NCI-H526 treated with DMSO at 0.1 percent for 48 hours (cell line): Measurements from ENCODE around the gene SLC38A10.
"Not testable (repeated sequence)": the region's sequence is repeated elsewhere in the genome, so short reads cannot be mapped to it uniquely, and the experiment has no call there.

ENCODE experiments used
- DNase-seq: peaks from one replicate; lab custom pipeline; 2025; lab: John Stamatoyannopoulos, UW

Gene SLC38A10

DNA sequence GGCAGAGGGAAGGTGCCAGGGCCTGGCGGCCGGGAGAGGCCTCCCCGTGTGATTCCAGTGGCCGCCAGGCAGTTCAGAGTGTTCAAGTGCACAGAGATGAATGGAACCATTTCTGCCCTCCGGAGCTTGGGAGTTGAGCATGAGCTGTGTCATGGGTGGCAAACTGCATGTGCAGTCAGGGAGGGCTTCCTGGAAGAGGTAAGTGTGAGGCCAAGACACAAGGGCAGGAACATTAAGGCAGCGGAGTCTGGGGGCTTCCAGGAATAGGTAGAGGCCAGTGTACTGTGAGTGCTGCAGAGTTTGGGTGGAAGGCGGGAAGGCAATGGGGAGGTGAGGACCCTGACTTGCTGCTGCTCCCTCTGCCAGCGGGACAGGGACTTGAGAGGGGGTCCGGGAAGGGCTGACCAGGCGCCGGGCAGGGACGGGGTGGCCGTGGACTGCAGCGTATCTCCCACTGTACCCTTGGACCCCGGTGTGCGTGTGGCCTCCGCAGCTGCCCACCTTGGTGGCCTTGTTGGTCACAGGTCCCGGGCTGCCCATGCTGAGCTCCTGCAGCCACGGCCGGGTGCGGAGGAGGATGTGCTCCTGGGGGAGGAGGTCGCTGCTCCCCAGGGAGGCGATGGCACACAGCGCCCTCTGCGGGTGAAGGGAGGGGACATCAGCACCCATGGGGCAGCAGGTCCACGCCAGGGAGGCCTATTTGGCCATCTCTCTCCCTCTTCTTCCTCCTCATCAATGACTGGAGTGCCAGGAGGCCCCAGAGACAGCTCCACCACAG is 64.9 kb downstream of the SLC38A10 start:
- DNase-seq = no peak

- DNase-seq = no peak
Measured at GRCh38 chr17:81229666-81229920, 65.5 kb downstream of the SLC38A10 start.

GRCh38 chr17:81228834-81229665 is 66.1 kb downstream of the SLC38A10 start:
- DNase-seq = no peak

GRCh38 chr17:81228420-81228819 is 66.7 kb downstream of the SLC38A10 start:
- no peak for DNase-seq

DNA sequence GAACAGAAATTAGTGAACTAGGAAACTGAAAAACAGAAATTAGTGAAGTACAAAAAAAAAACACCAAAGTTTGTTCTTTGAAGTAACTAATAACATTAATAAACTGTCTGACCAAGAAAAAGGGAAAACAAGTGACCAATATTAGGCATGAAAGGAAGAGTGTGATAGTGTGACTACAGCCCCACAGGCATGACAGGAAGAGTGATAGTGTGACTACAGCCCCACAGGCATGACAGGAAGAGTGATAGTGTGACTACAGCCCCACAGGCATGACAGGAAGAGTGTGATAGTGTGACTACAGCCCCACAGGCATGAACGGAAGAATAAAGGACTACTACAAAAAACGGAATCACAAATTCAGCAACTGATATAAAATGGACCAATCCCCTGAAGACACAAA is 67.5 kb downstream of the SLC38A10 start:
- not testable (repeated sequence) for DNase-seq

- no peak for DNase-seq
Measured at GRCh38 chr17:81223762-81224130, 71.4 kb downstream of the SLC38A10 start.

- DNase-seq = peak; percentile 94
Measured at GRCh38 chr17:81222906-81223761, 72.0 kb downstream of the SLC38A10 start, which contains the start of gene CEP131. CEP131 (minus strand) TSS chr17:81222965; CDS start chr17:81220056, 2,909 bp downstream.

GRCh38 chr17:81222620-81222905 is 72.5 kb downstream of the SLC38A10 start:
- no peak for DNase-seq

DNA sequence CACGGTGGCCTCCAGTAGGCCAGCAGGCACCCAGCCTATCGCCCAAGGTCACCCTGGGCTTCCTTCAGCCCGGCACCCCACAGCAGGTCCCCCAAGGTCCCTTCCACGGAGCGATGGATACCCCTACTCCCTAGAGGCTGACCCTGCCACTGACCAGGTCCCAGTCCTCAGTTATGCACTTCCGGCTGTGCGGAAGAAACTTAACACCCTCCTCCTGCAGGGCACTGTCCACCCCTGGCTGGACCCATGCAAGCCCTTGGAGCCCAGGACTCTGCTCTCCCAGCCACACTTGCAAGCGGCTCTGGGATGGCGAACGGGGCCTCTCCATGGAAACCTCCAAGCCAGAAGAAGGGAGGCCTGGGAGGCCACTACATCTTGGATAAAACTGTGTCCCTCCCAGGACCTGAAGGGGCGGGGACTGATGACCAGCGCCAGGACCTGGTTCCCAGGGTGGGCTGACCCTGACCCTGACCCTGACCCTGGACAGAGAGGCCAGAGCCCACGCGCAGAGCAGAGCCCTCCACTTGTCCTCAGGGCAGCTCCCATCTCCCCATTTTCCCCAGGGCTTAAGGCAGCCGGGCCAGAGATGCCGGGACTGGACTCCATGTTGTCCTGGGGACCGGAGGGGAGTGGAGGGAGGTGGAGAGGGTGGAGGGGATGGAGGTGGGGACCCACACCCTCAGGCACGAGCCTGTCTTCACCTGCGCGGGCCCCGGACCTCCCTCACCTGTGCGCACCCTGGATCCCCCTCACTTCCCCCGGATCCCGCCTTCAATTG is 73.1 kb downstream of the SLC38A10 start:
- no peak for DNase-seq

DNA sequence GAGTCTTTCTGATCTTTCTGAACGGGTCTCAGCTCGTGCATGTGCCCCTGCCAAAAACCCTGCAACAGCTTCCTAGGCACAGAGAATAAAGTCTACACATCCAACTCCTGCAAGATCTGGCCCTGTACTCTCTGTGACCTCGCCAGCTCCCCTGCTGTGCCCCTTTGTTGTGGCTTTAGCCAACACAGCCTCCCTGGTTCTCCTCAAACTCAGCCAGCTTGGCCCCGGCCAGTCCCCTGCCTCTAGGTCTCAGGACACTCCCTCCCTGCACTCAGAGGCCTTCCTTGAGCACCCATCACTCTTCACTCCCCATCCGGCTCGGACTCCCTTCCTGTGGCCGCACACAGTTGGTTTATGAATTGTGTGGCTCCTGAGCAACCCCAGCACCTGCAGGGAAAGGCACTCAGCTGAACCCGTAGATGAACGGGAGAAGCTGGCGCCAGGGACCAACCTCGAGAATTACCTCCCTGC is 73.7 kb downstream of the SLC38A10 start:
- no peak for DNase-seq

- no peak for DNase-seq
Measured at GRCh38 chr17:81219476-81220180, 75.5 kb downstream of the SLC38A10 start.

DNA sequence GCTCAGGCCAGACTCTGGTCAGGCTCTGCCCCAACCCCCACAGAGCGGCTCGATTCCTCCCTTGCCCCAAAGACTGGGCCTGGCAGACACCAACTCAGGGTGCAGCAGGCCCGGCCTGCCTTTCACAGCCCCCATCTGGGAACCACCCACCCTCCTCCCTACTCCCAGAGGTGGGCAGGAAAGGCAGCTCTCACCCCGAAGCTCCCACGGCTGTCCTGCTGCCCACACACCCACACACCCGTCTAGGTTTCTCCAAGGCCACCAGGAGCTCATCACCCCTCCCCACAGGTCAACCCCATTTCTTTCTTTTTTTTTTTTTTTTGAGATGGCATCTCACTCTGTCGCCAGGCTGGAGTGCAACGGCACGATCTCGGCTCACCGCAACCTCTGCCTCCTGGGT is 76.1 kb downstream of the SLC38A10 start:
- no peak for DNase-seq

DNA sequence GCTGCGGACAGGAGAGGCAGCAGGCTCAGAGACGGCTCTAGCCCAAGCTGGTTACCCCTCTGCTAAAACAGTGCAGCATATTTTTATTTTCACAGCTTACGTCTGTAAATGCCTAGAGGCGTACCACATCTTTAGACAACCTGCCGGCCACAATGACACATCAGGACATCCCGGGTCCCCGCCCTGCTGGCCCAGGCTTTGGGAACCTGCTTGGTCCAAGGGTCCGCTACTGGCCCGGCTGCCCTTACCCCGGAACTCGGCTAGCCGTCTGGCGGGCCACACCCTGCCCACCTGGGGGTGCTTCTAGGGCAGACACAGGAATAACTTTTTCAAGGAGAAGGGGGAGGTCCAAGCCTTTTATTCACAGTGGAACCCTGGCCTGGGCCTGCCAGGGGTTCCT is 76.6 kb downstream of the SLC38A10 start:
- DNase-seq = no peak

GRCh38 chr17:81217491-81217890 is 77.6 kb downstream of the SLC38A10 start:
- no peak for DNase-seq

DNA sequence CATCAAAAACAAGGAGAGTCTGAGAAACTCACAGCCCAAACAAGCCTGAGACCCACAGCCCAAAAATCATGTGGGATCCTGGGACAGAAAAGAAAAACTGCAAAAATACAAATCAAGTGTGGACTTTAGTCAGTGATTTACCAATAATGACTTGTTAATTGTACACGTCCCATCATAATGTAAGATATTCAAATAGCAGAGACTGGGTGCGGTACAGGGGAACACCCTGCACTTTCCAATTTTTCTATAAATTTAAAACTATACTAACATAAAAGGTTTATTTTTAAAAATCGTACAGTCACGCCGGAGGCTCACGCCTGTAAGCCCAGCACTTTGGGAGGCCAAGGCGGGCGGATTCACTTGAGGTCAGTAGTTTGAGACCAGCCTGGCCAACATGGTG is 81.1 kb downstream of the SLC38A10 start:
- DNase-seq = no peak

- no peak for DNase-seq
Measured at GRCh38 chr17:81212365-81212764, 82.7 kb downstream of the SLC38A10 start.

- DNase-seq = no peak
Measured at GRCh38 chr17:81210868-81211267, 84.2 kb downstream of the SLC38A10 start.

GRCh38 chr17:81210466-81210865 is 84.6 kb downstream of the SLC38A10 start:
- DNase-seq = no peak

DNA sequence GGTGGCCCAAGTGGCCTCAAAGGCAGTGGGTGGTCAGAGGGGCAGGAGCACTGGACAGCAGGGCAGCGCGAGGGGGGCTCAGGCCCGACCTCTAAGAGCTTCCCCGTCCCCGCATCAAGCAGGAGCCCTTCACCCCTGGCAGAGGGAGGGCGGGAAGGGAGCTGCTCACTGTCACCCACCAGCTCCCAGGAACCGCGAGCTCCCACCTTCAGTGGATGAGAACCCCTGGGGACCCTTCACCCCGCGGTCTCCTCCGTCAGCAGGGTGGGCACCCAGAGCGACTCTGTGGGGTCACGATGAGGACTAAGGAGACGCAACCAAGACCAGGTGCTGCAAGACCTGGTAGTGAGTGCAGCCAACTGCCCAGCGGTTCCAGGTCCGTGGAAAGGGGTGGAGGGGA is 86.0 kb downstream of the SLC38A10 start:
- no peak for DNase-seq

DNA sequence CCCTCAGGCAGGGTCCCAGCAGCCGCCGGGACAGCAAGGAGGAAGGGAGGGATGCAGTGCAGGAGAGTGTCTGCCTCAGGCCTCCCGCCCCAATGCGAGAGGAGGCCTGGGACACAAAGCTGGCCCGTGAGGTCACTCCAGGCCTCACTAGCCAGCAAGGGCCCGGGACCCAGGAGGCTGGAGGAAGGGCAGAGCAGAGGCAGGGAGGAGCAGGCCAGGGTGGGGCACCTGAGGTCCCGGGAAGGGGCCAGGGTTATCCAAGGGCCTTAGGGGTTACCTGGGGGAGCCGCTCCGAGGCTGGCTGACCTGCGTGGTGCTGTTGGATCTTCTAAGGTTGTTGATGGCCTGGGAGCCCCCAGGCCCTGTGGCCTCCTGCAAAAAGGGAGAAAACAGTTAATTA is 86.5 kb downstream of the SLC38A10 start:
- no peak for DNase-seq
